ENCODE results near the gene S1PR1. TPM values are rescaled to one million over a fixed set of nuclear protein-coding genes. Genes with fewer than 3 reads are reported as not detected.
"Not testable (repeated sequence)": the region's sequence is repeated elsewhere in the genome, so short reads cannot be mapped to it uniquely, and the experiment has no call there.

S1PR1 gene
- total and polyA plus RNA-seq, 2 of the 13 experiments (the other 11 are each of a cell fraction or from before 2014, with no cell fraction given) = not detected

DNA sequence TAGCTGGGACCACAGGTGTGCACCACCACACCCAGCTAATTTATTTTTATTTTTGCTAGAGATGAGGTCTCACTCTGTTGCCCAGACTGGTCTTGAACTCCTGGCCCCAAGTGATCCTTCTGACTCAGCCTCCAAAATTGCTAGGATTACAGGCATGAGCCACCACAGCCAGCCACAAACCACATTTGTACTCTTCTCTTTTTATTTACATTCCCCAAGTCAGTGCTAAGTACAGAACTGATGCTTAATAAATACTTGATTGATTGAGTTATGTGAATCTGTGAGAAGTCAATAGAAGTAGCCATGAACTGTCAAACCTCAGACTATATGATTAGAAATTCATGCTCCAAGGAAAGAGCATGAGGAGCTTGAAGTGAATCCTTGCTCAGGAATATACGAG is 48.5 kb upstream of the S1PR1 start:
- no peaks in the 10 kb centered on the region for H3K9me3 ChIP-seq (ENCODE audit: low read length)
- no peaks in the 10 kb centered on the region for H3K79me2 ChIP-seq (ENCODE audit: insufficient read depth, low read length)
- no TSS peak for BruUV-seq (replicated peaks)
- no peak overlapping the region for H3K4me3 ChIP-seq (replicated peaks in 1 of 3; ENCODE audit: insufficient read depth in 1 of 3, low read depth in 2 of 3, low read length in 3 of 3)
- H2AFZ ChIP-seq (ENCODE audit: low read length) = no peak overlapping the region
- H3K4me1 ChIP-seq (ENCODE audit: insufficient read depth, low read length) = peaks cover 4% of the 10 kb centered on the region
- H3K9ac ChIP-seq (ENCODE audit: insufficient read depth, low read depth, low read length) = no peak overlapping the region
- ChIA-PET CTCF (ENCODE audit: low intra/inter-chr PET ratio, low total read pairs) (no interaction called here), POLR2A (no interaction called here)
- no peak overlapping the region for H3K4me2 ChIP-seq (ENCODE audit: low read depth, low read length)
- intact Hi-C loops (cut with micrococcal nuclease; ENCODE audit: unreplicated experiment) = no loop called here
- in situ Hi-C loops (cut with HindIII; ENCODE audit: extremely low pct_ligation_motif_present, low pct_unique_long_range_greater_than_20kb) = no loop called here
- no peaks in the 10 kb centered on the region for H3K36me3 ChIP-seq (replicated peaks in 1 of 2; ENCODE audit: control insufficient read depth in 1 of 2, insufficient read depth in 2 of 2, low read length in 2 of 2)
- no peak for ATAC-seq
- no peak for FAIRE-seq
- H4K20me1 ChIP-seq (ENCODE audit: insufficient read depth, low read length) = no peaks in the 10 kb centered on the region
- WGBS (ENCODE audit: low lambda C conversion rate) = 73% methylated on average over 1 of the region's 1 CpG
- TF ChIP-seq, protein P1, sequence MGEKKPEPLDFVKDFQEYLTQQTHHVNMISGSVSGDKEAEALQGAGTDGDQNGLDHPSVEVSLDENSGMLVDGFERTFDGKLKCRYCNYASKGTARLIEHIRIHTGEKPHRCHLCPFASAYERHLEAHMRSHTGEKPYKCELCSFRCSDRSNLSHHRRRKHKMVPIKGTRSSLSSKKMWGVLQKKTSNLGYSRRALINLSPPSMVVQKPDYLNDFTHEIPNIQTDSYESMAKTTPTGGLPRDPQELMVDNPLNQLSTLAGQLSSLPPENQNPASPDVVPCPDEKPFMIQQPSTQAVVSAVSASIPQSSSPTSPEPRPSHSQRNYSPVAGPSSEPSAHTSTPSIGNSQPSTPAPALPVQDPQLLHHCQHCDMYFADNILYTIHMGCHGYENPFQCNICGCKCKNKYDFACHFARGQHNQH (CRISPR knock-in tag; IDR thresholded peaks at IDR 0.05) = no peak
- TF ChIP-seq, protein P2, sequence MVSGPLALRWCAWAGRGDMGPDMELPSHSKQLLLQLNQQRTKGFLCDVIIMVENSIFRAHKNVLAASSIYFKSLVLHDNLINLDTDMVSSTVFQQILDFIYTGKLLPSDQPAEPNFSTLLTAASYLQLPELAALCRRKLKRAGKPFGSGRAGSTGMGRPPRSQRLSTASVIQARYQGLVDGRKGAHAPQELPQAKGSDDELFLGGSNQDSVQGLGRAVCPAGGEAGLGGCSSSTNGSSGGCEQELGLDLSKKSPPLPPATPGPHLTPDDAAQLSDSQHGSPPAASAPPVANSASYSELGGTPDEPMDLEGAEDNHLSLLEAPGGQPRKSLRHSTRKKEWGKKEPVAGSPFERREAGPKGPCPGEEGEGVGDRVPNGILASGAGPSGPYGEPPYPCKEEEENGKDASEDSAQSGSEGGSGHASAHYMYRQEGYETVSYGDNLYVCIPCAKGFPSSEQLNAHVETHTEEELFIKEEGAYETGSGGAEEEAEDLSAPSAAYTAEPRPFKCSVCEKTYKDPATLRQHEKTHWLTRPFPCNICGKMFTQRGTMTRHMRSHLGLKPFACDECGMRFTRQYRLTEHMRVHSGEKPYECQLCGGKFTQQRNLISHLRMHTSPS (CRISPR knock-in tag; IDR thresholded peaks at IDR 0.05; ENCODE audit: low read depth) = no peak
- TF ChIP-seq NR3C1 (CRISPR knock-in tag; IDR thresholded peaks at IDR 0.05) (no peak), FOXK2 (IDR thresholded peaks at IDR 0.05) (no peak), SMARCC2 (IDR thresholded peaks at IDR 0.05) (no peak), TAF15 (IDR thresholded peaks at IDR 0.05; ENCODE audit: low read depth, low read length, poor library complexity, severe bottlenecking) (no peak), ZNF850 (CRISPR knock-in tag; conservative IDR thresholded peaks at IDR 0.05) (no peak)
- TF ChIP-seq, protein P3, sequence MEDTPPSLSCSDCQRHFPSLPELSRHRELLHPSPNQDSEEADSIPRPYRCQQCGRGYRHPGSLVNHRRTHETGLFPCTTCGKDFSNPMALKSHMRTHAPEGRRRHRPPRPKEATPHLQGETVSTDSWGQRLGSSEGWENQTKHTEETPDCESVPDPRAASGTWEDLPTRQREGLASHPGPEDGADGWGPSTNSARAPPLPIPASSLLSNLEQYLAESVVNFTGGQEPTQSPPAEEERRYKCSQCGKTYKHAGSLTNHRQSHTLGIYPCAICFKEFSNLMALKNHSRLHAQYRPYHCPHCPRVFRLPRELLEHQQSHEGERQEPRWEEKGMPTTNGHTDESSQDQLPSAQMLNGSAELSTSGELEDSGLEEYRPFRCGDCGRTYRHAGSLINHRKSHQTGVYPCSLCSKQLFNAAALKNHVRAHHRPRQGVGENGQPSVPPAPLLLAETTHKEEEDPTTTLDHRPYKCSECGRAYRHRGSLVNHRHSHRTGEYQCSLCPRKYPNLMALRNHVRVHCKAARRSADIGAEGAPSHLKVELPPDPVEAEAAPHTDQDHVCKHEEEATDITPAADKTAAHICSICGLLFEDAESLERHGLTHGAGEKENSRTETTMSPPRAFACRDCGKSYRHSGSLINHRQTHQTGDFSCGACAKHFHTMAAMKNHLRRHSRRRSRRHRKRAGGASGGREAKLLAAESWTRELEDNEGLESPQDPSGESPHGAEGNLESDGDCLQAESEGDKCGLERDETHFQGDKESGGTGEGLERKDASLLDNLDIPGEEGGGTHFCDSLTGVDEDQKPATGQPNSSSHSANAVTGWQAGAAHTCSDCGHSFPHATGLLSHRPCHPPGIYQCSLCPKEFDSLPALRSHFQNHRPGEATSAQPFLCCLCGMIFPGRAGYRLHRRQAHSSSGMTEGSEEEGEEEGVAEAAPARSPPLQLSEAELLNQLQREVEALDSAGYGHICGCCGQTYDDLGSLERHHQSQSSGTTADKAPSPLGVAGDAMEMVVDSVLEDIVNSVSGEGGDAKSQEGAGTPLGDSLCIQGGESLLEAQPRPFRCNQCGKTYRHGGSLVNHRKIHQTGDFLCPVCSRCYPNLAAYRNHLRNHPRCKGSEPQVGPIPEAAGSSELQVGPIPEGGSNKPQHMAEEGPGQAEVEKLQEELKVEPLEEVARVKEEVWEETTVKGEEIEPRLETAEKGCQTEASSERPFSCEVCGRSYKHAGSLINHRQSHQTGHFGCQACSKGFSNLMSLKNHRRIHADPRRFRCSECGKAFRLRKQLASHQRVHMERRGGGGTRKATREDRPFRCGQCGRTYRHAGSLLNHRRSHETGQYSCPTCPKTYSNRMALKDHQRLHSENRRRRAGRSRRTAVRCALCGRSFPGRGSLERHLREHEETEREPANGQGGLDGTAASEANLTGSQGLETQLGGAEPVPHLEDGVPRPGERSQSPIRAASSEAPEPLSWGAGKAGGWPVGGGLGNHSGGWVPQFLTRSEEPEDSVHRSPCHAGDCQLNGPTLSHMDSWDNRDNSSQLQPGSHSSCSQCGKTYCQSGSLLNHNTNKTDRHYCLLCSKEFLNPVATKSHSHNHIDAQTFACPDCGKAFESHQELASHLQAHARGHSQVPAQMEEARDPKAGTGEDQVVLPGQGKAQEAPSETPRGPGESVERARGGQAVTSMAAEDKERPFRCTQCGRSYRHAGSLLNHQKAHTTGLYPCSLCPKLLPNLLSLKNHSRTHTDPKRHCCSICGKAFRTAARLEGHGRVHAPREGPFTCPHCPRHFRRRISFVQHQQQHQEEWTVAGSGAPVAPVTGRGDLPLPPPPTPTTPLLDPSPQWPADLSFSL (CRISPR knock-in tag; IDR thresholded peaks at IDR 0.05) = no peak
- no peak for DNase-seq (ENCODE audit: low spot score)
- no peak overlapping the region for H3K27ac ChIP-seq (ENCODE audit: extremely low read length, insufficient read depth, low read length)
- no peaks in the 10 kb centered on the region for H3K27me3 ChIP-seq (ENCODE audit: control insufficient read depth in 1 of 2, insufficient read depth in 2 of 2, low read length in 2 of 2)

DNA sequence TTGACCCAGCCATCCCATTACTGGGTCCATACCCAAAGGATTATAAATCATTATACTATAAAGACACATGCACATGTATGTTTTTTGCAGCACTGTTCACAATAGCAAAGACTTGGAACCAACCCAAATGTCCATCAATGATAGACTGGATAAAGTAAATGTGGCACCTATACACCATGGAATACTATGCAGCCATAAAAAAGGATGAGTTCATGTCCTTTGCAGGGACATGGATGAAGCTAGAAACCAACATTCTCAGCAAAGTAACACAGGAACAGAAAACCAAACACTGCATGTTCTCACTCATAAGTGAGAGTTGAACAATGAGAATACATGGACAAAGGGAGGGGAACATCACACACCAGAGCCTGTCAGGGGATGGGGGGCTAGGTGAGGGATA is 47.9 kb upstream of the S1PR1 start:
- H3K9ac ChIP-seq (ENCODE audit: insufficient read depth, low read depth, low read length); FAIRE-seq; CTCF ChIA-PET (ENCODE audit: low intra/inter-chr PET ratio, low total read pairs); BruUV-seq (replicated peaks); DNase-seq (ENCODE audit: low spot score); H3K27me3 ChIP-seq (ENCODE audit: control insufficient read depth in 1 of 2, insufficient read depth in 2 of 2, low read length in 2 of 2); H4K20me1 ChIP-seq (ENCODE audit: insufficient read depth, low read length); H2AFZ ChIP-seq (ENCODE audit: low read length); H3K9me3 ChIP-seq (ENCODE audit: low read length); H3K4me3 ChIP-seq (replicated peaks in 1 of 3; ENCODE audit: insufficient read depth in 1 of 3, low read depth in 2 of 3, low read length in 3 of 3); H3K36me3 ChIP-seq (replicated peaks in 1 of 2; ENCODE audit: control insufficient read depth in 1 of 2, insufficient read depth in 2 of 2, low read length in 2 of 2); H3K79me2 ChIP-seq (ENCODE audit: insufficient read depth, low read length); ATAC-seq; POLR2A ChIA-PET; H3K27ac ChIP-seq (ENCODE audit: extremely low read length, insufficient read depth, low read length); H3K4me2 ChIP-seq (ENCODE audit: low read depth, low read length); in situ Hi-C loops (cut with HindIII; ENCODE audit: extremely low pct_ligation_motif_present, low pct_unique_long_range_greater_than_20kb); intact Hi-C loops (cut with micrococcal nuclease; ENCODE audit: unreplicated experiment): not testable (repeated sequence)
- H3K4me1 ChIP-seq (ENCODE audit: insufficient read depth, low read length) = peaks cover 11% of the 10 kb centered on the region
